Breast epithelium (tissue), 3 donors: ENCODE data around the gene ARMC12.

ENCODE experiments used
- CTCF ChIP-seq, 3 donors: fragments of 450-650 bp; IDR thresholded peaks; one replicate each; pipeline ENCODE4 v1.5.1; 2016 to 2017; ENCODE audit warnings: antibody characterized with exemption in 3 of 3, mild to moderate bottlenecking in 3 of 3, moderate library complexity in 3 of 3
- POLR2A ChIP-seq: fragments of 450-650 bp; IDR thresholded peaks from one replicate; pipeline ENCODE4 v1.6.1; 2016; ENCODE audit warnings: antibody characterized with exemption, mild to moderate bottlenecking, moderate library complexity
- POLR2AphosphoS5 ChIP-seq, 3 donors: sonication (generic); formaldehyde crosslinking; IDR thresholded peaks; one replicate each; pipeline ENCODE4 v1.6.1; 2017; ENCODE audit warnings: antibody characterized with exemption in 3 of 3

- no peak for TF ChIP-seq CTCF (IDR thresholded peaks at IDR 0.05)
- TF ChIP-seq POLR2A, result no peak
- no peak for TF ChIP-seq POLR2AphosphoS5 (IDR thresholded peaks at IDR 0.05)
Measured at GRCh38 chr6:35739645-35740524, 3.1 kb downstream of the ARMC12 start.
